Measurements from ENCODE around the gene CELSR1.

GRCh38 chr22:46355996-46356471, 181.4 kb downstream of the CELSR1 start:
- TF ChIP-seq CTCF (IDR thresholded peaks at IDR 0.05; ENCODE audit: low read depth, low read length, poor library complexity, severe bottlenecking) (no peak), EZH2phosphoT487 (IDR thresholded peaks at IDR 0.05; ENCODE audit: borderline replicate concordance, low read length) (no peak)

Measured in DOHH2 (cell line).